ENCODE measurements around the gene POLR2C.

POLR2C gene

DNA sequence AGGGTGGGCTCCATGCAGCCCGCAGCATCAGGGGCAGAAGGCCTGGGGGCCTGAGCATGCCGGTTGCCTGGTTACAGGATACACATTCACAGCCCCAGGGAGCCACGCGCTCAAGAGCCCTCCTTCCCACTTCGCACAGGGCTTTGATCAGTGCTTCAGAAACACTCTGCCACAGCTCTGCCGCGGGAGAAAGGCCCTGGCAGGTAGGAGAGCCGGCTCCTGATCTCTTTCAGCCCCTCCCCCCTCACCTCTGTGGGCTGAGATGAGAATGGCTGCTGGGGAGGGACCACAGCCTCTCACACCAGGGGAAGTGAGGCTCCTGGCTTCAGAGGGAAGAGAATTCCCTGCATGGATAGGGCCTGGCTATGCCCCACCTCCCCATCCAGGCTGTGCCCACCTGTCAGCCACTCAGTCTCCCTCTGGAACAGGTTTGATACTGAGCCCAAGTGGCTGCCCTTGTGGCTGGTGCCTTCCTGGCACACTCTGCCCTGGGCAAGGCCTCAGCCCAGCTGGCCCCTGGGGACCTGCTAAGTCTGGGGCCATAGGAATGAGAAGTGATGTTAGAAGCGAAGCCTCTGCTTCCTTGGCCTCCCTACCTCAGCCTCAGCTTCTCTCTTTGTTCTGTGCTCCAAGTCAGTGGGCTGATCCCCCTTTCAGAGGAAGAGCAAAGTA is 15.2 kb downstream of the POLR2C start:
- TF ChIP-seq JUND (IDR thresholded peaks at IDR 0.05; ENCODE audit: low read depth), result no peak
- no peak for DNase-seq (ENCODE audit: low read depth in 1 of 2, low spot score in 1 of 2)
- in situ Hi-C loops (cut with HindIII; ENCODE audit: low pct_unique_long_range_greater_than_20kb, low sequenced_read_pairs), result no loop called here

DNA sequence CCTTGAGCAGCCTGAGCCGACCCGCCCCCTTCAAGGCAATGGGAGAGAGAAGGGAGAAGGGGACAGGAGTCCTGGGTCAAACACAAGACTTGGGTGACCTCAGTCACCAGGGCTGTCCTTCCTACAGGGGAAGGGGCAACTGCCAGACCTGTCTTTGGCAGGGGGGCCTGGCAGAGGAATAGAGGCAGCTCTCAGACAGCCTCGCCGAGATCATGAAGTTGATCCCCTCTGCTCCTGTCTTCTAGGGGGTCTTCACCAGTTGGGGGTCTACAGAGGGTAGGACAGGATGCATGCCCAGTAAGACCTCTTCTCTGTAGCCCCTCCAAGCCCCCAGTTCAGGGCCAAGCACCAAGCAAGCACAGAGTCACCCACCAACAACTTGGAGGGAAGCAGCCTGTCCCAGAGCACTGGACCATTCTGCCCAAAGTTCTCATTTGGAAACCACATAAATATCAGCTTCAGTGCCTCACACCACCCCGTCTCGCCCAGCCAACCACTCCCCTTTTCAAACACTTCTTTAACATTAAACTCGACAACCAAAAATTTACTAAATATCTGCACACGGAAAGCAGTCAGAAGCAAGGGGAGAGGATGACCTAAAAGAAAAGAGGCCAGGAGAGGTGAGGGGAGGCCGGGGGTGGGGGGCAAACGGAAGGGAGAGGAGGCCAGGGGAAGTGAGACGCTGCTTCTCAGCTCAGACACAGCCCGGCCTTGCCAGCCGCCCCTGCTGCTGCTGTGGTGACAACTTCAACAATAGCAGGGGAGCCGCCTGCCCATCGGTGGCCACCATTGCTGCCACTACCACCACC is 16.1 kb downstream of the POLR2C start:
- TF ChIP-seq JUND (IDR thresholded peaks at IDR 0.05; ENCODE audit: low read depth), result no peak
- DNase-seq (ENCODE audit: low read depth in 1 of 2, low spot score in 1 of 2), result no peak
- in situ Hi-C loops (cut with HindIII; ENCODE audit: low pct_unique_long_range_greater_than_20kb, low sequenced_read_pairs), result no loop called here

DNA sequence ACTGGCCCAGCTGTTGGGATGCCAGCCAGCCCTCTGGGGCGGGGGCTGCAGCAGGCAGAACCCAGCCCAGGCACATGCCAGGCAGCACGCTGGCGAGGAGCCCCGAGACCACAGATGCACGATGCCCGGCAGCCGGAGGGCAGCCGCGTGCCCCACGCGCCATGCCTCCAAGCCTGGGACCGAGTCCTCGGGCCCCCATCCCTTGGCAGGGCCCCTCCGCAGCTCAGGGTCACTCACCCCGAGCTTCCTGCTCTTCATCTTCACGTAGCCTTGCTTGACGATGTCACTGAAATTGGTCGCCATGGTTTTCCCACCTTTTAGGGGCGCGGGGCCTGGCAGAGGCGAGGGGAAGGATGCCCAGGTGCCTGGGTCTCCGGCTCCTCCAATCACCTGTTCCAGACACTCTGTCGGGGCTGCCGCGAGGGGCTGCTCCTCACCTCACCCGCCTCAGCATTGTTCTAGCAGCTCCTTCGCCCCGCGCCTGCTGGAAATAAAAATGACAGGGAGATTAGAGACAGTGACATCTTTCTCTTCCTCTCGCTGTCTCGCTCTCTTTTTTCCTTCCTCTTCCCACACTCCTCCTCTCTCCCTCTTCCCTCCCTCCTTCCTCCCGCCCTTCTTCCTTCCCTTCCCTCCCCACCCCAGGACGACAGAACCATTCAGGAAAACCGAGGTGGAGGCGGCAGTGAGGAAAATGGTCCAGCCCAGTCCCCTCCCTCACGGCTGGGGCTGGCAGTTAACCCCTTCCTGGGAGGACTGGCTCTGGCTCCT is 16.9 kb downstream of the POLR2C start:
- in situ Hi-C loops (cut with HindIII; ENCODE audit: low pct_unique_long_range_greater_than_20kb, low sequenced_read_pairs), result no loop called here
- peak in 1 of 2 experiments; percentile 72 for DNase-seq (ENCODE audit: low read depth in 1 of 2, low spot score in 1 of 2)

DNA sequence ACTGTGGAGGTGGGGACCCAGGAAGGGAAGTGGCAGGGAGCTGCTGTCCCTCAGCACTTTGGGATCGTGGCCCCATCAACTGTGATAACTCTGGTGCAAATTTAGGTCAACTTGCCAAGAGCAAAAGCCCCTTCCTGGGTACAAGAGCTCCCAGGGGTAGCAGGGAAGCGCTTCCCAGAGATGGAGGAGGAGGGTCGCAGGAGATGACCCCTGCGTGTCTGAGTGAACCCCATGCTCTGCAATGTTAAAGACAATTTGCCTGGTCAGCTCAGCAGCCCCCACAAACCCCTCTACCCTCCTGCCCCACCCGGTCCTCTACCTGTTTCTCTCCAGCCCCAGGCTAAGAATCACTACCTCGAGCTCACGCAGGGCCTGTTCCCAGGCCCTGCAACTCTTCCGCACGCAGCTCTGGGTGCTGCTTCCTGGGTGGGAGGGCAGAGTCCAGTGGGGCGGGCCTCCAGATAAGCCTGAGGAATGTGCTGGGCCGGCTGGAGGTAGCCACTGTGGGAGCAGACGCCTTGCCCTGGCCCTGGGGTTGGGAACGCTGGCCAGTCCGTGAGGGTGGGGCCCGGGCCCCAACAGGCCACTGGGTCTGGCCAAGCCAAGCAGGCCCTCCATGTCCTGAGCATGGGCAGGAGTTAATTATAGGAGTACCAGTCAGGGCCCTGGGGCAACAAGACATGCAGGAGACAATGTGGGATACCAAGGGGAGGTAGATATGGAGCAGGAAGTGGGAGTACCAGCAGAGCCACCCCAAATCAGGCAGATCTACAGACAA is 17.7 kb downstream of the POLR2C start:
- DNase-seq (ENCODE audit: low read depth in 1 of 2, low spot score in 1 of 2), result no peak
- in situ Hi-C loops (cut with HindIII; ENCODE audit: low pct_unique_long_range_greater_than_20kb, low sequenced_read_pairs), result no loop called here
- TF ChIP-seq JUND (IDR thresholded peaks at IDR 0.05; ENCODE audit: low read depth), result no peak

More for the DNA sequence above, 16.9 kb downstream of the POLR2C start:
- no peak for TF ChIP-seq JUND (IDR thresholded peaks at IDR 0.05; ENCODE audit: low read depth)

DNA sequence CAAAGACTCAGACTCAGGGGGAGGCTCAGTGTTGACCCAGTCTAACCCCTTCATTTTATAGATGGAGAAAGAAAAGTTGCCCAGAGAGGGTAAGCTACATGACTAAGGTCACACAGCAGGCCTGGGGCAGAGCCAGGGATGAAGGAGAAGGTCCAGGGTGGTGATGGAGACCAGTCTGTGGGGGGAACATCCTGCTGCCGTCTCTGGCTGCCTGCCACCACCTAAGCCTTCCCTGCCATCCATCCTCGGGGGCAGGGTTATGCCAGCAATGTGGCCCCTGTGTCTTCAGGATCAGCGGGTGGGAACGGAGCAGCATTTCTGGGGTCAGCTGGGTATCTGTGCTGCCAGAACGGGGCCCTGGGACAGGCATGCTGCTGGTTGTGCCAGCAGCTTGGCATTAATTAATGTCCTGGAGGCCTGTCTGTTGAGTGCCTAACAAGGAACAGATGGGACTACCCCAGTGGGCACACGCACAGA is 18.3 kb downstream of the POLR2C start:
- no peak for DNase-seq (ENCODE audit: low read depth in 1 of 2, low spot score in 1 of 2)
- in situ Hi-C loops (cut with HindIII; ENCODE audit: low pct_unique_long_range_greater_than_20kb, low sequenced_read_pairs), result no loop called here
- no peak for TF ChIP-seq JUND (IDR thresholded peaks at IDR 0.05; ENCODE audit: low read depth)

DNA sequence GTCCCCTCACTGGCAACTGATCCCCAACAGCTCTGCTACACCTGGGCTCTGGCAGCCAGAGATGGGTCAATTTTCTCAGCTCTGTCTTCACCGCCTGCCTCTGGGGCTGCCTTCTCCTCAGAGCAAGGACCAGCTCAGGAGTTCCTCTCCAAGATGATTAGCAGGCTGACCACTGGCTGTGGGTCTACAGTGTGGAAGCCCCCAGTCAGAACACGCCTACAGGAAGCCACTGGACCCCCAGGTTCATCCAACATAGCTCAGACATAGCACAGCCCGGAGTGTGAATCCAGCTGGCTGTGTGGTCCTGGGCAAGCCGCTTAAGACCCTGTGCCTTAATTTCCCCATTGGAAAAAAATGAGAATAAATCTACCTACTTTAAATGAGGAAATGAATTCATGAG is 18.9 kb downstream of the POLR2C start:
- no peak for DNase-seq (ENCODE audit: low read depth in 1 of 2, low spot score in 1 of 2)
- TF ChIP-seq JUND (IDR thresholded peaks at IDR 0.05; ENCODE audit: low read depth), result no peak
- in situ Hi-C loops (cut with HindIII; ENCODE audit: low pct_unique_long_range_greater_than_20kb, low sequenced_read_pairs), result no loop called here

DNA sequence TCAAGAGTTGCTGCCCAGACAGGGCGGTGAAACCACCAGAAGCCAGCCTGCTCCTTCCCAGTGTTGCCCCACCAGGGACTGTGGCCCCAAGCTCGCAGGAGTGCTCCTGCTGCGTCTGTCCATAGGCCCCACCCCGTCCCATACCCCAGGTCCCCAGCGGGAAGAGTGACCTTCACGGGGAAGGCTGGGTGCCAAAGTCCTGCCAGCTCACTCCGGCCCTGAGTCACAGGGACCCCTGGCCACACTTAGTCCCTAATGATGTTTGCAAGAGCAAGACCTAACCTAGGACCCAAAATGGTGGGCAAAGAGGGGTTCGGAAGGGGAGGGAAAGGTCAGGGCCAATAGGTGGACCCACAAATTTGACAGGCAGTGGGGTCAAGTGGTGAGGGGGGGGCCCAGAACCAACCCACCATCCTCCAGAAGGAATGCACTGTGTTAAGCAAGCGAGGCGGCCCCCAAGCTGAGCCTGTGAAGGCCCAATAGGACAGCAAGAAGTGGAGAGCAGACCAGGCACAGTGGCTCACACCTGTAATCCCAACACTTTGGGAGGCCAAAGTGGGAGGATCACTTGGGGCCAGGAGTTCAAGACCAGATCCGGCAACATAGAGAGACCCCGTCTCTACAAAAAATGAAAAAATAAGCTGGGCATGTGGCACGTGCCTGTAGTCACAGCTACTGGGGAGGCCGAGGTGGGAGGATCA is 20.5 kb downstream of the POLR2C start:
- no peak for TF ChIP-seq JUND (IDR thresholded peaks at IDR 0.05; ENCODE audit: low read depth)
- in situ Hi-C loops (cut with HindIII; ENCODE audit: low pct_unique_long_range_greater_than_20kb, low sequenced_read_pairs), result no loop called here
- DNase-seq (ENCODE audit: low read depth in 1 of 2, low spot score in 1 of 2), result no peak

DNA sequence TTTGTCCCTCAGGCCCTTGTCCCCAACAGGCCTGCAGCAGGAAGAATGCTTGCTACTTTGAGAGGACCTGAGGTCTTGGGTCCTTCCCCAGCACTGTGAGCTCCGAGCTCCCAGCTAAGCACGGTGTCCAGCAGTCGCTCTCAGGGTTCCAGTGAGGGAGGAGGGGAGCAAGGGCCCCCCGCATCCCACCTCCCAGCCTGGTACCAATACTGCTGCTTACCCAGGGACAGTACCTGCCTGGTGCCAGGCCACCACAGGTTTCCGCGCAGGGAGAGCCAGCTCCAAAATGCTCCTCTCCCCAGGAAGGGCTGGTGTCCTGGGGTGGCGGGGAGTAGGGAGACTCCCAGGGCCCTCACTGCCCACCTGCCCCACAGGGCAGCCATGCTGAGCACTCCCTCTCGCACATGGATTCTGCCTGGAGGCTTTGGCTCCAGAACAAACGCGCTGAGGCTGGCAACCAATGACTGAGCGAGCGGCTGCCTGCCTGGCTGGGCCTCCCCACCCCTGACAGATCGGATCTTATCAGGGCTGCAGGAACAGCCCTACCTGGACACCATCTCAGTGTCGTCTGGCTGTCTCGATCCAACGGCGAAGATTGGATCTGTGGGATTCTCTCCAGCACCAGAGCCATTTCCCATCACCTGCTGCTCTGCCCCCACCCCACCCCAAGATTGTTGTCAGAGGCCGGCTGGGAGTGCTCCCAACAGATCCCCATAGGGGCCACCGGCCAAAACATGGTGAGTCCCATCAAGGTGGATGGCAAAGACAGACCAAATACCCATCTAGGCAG is 21.4 kb downstream of the POLR2C start:
- DNase-seq (ENCODE audit: low read depth in 1 of 2, low spot score in 1 of 2), result no peak
- in situ Hi-C loops (cut with HindIII; ENCODE audit: low pct_unique_long_range_greater_than_20kb, low sequenced_read_pairs), result no loop called here
- TF ChIP-seq JUND (IDR thresholded peaks at IDR 0.05; ENCODE audit: low read depth), result no peak

DNA sequence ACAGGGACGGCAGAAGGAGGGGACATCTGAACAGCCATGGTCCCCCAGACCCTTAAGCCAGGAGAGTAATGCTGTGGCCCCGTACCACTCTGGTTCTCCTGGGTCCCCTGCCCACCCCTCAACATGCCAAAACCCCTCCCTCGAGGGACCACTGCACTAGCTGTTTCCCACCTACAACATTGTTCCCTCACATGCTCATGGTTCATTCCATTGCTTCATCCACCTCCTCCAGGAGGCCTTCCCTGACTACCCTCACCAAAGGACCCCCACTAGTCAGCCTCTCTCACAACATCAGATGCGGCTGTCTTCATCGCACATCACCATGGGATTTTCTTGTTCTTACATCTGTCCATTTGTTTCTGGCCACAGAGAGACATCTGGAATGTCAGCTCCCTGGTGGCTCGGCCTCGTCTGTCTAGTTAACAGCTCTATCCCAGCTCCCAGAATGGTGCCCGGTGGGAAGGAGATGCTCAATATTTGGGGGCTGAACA is 22.1 kb downstream of the POLR2C start:
- in situ Hi-C loops (cut with HindIII; ENCODE audit: low pct_unique_long_range_greater_than_20kb, low sequenced_read_pairs), result no loop called here
- no peak for DNase-seq (ENCODE audit: low read depth in 1 of 2, low spot score in 1 of 2)
- TF ChIP-seq JUND (IDR thresholded peaks at IDR 0.05; ENCODE audit: low read depth), result no peak

DNA sequence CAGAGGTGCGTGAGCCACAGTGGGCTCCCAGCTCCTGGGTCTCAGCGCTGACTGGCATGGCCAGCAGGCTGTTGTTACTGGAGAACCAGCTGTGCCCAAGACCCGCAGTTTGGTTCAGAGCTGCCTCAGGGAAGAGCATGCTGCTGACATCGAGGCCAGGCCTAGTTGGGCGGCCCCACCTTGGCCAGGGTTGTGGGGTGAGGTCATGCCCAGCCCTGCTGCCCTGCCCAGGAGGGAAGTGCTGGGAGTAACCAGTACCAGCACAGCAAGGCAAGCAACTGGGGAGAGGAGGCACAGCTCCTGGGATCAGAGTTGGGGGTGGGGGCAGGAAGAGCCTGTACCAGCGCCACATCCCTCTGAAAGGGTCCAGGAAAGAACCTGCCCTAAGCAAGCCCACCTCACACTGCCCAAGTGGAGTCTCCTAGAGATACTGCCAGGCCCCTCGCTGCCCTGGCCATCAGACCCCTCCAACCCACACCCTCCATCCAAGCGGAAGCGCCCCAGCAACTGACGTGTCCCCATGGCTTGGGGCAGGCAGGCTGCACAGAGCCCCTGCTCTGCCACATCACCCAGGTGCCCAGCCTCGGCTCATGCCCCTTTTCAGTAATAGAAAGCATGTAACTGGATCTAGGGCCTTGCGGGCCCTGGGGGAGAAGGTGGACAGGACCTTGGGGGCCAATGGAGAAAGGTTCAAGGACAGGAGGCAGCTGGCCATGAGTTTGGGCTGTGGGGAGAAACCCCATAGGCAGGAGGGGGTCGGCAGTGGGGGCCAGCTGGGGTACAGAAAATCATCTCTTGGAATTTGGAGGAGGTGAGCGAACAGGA is 22.8 kb downstream of the POLR2C start:
- no peak for DNase-seq (ENCODE audit: low read depth in 1 of 2, low spot score in 1 of 2)
- in situ Hi-C loops (cut with HindIII; ENCODE audit: low pct_unique_long_range_greater_than_20kb, low sequenced_read_pairs), result no loop called here
- TF ChIP-seq JUND (IDR thresholded peaks at IDR 0.05; ENCODE audit: low read depth), result no peak

All from T47D (cell line).